HG02970 (cell line): ENCODE results near the gene HLF.
A peak's percentile ranks its signal among the peaks of the same experiment; 100 is the strongest.

ENCODE experiments used
- ATAC-seq: cut with Tn5 transposase; IDR thresholded peaks from one replicate; pipeline ENCODE4 v1.9.1; 2021; ENCODE audit warnings: mild to moderate bottlenecking, moderate library complexity, moderate number of reproducible peaks; ENCODE audit not compliant: unreplicated experiment, low FRiP score

The HLF gene

GRCh38 chr17:55345132-55345531 lies 80.4 kb downstream of the HLF start:
- ATAC-seq, result no peak

- ATAC-seq, result no peak
Measured at GRCh38 chr17:55346658-55347057, 81.9 kb downstream of the HLF start.

- no peak for ATAC-seq
Measured at GRCh38 chr17:55347341-55347740, 82.6 kb downstream of the HLF start.

GRCh38 chr17:55348749-55349354 lies 84.1 kb downstream of the HLF start:
- no peak for ATAC-seq

- no peak for ATAC-seq
Measured at GRCh38 chr17:55350825-55351205, 86.1 kb downstream of the HLF start.

- ATAC-seq, result no peak
Measured at GRCh38 chr17:55351226-55351625, 86.5 kb downstream of the HLF start.

GRCh38 chr17:55354010-55354409 lies 89.2 kb downstream of the HLF start:
- ATAC-seq, result no peak

GRCh38 chr17:55354941-55355340 lies 90.2 kb downstream of the HLF start:
- ATAC-seq, result no peak

GRCh38 chr17:55356434-55357328 lies 91.9 kb downstream of the HLF start:
- ATAC-seq, result peak; percentile 74

- ATAC-seq, result no peak
Measured at GRCh38 chr17:55360971-55361370, 96.2 kb downstream of the HLF start.

- no peak for ATAC-seq
Measured at GRCh38 chr17:55363033-55363432, 98.3 kb downstream of the HLF start.

GRCh38 chr17:55366020-55366481 lies 101.3 kb downstream of the HLF start:
- no peak for ATAC-seq

GRCh38 chr17:55368706-55369105 lies 103.9 kb downstream of the HLF start:
- ATAC-seq, result no peak
